HCT116 (cell line): Measurements from ENCODE around the gene GABBR2. TPM values are rescaled to one million over a fixed set of nuclear protein-coding genes. Genes with fewer than 3 reads are reported as not detected.

Source experiments
- ATAC-seq: fragments of 200-7000 bp; cut with Tn5 transposase; 2 replicates; pipeline ENCODE4 v1.9.1; 2020; ENCODE audit warnings: mild to moderate bottlenecking, moderate library complexity
- BruUV-seq: library from RNA; stranded (reverse); fragments of 400-500 nt; replicated peaks from 2 replicates; lab custom pipeline; 2021; lab: Mats Ljungman, UMichigan
- CTCF ChIA-PET: fragments of 300-600 bp; sonication (Branson Sonifier 250); formaldehyde crosslinking; loops from one replicate; lab custom pipeline; 2021; ENCODE audit warnings: antibody characterized with exemption; lab: Charles Lee
- POLR2A ChIA-PET: fragments of 300-600, 350-600 bp; sonication (Branson Sonifier 250); formaldehyde crosslinking; loops from one replicate; lab custom pipeline; 2021; ENCODE audit warnings: antibody characterized with exemption; lab: Charles Lee
- RAD21 ChIA-PET, 2 experiments: fragments of 300-600 bp; sonication (Branson Sonifier 250); formaldehyde crosslinking; loops; one replicate each; lab custom pipeline; 2023; ENCODE audit warnings: low total read pairs in 2 of 2; ENCODE audit not compliant: uncharacterized antibody in 2 of 2, unreplicated experiment in 2 of 2, low non-redundant PET in 1 of 2; lab: Charles Lee
- DNase-seq: peaks from one replicate; pipeline ENCODE4 v3.0.0-alpha.2; 2010; ENCODE audit warnings: low read depth, low spot score
- H2AFZ ChIP-seq: fragments of 200-600 bp; shearing (Covaris generic), sonication (generic); 2 replicates; pipeline ENCODE4 v1.6.1; 2017; ENCODE audit warnings: low read depth, mixed run types, mixed read lengths, antibody characterized with exemption, low read length; ENCODE audit not compliant: poor library complexity, severe bottlenecking
- H3K27ac ChIP-seq: 2 replicates; pipeline ENCODE4 v1.5.1; 2012; ENCODE audit warnings: low read depth, low read length
- H3K27me3 ChIP-seq: fragments of 200-600 bp; sonication (generic); 2 replicates; pipeline ENCODE4 v1.6.1; 2016; ENCODE audit warnings: mixed run types, low read length, mixed read lengths; ENCODE audit not compliant: insufficient read depth
- H3K36me3 ChIP-seq, 2 experiments: fragments of 200-500 bp in 1 of 2; fragments of 200-600 bp in 1 of 2; sonication (Bioruptor generic) in 1 of 2; sonication (generic) in 1 of 2; 2 replicates each; pipeline versions ENCODE4 v1.5.1 to v1.6.1; 2014 to 2016; ENCODE audit warnings: low read length in 2 of 2, inconsistent platforms in 1 of 2, mixed read lengths in 1 of 2, mixed run types in 1 of 2; ENCODE audit not compliant: insufficient read depth in 2 of 2, control insufficient read depth in 1 of 2
- H3K4me1 ChIP-seq, 2 experiments: fragments of 200-600 bp in 1 of 2; sonication (generic) in 1 of 2; 2 replicates each; pipeline versions ENCODE4 v1.5.1 to v1.6.1; 2012 to 2017; ENCODE audit warnings: low read length in 2 of 2, inconsistent platforms in 1 of 2, mild to moderate bottlenecking in 1 of 2, mixed read lengths in 1 of 2, mixed run types in 1 of 2, moderate library complexity in 1 of 2; ENCODE audit not compliant: insufficient read depth in 2 of 2, control insufficient read depth in 1 of 2
- H3K4me2 ChIP-seq: fragments of 200-600 bp; sonication (generic); 2 replicates; pipeline ENCODE4 v1.6.1; 2017; ENCODE audit warnings: mixed run types, low read length, mixed read lengths
- H3K4me3 ChIP-seq, 2 experiments: fragments of 200-600 bp in 1 of 2; sonication (generic) in 1 of 2; replicated peaks in 1 of 2; 2 replicates each; pipeline ENCODE4 v1.5.1; 2011 to 2016; ENCODE audit warnings: low read length in 2 of 2, control low read depth in 1 of 2, low read depth in 1 of 2, mild to moderate bottlenecking in 1 of 2, mixed read lengths in 1 of 2, mixed run types in 1 of 2
- H3K79me2 ChIP-seq: fragments of 200-600 bp; sonication (generic); 2 replicates; pipeline ENCODE4 v1.6.1; 2017; ENCODE audit warnings: mild to moderate bottlenecking, mixed run types, low read length, moderate library complexity, mixed read lengths; ENCODE audit not compliant: insufficient read depth
- H3K9ac ChIP-seq: fragments of 200-600 bp; sonication (generic); 2 replicates; pipeline ENCODE4 v1.6.1; 2016; ENCODE audit warnings: low read length, mixed read lengths
- H3K9me2 ChIP-seq: fragments of 200-600 bp; sonication (generic), shearing (Covaris generic); 2 replicates; pipeline ENCODE4 v1.6.1; 2017; ENCODE audit warnings: mixed run types, mild to moderate bottlenecking, moderate library complexity; ENCODE audit not compliant: insufficient read depth
- H3K9me3 ChIP-seq, 2 experiments: fragments of 200-500 bp in 1 of 2; fragments of 200-600 bp in 1 of 2; sonication (Bioruptor generic) in 1 of 2; sonication (generic) in 1 of 2; 2 replicates each; pipeline ENCODE4 v1.6.1; 2014 to 2017; ENCODE audit warnings: low read length in 2 of 2, mixed read lengths in 2 of 2, inconsistent platforms in 1 of 2, low read depth in 1 of 2, mild to moderate bottlenecking in 1 of 2, mixed run types in 1 of 2, moderate library complexity in 1 of 2; ENCODE audit not compliant: control insufficient read depth in 1 of 2, insufficient read depth in 1 of 2
- H4K20me1 ChIP-seq: fragments of 200-600 bp; sonication (generic), shearing (Covaris generic); 2 replicates; pipeline ENCODE4 v1.6.1; 2017; ENCODE audit warnings: mixed run types, mild to moderate bottlenecking, moderate library complexity; ENCODE audit not compliant: insufficient read depth
- CEBPB ChIP-seq: IDR thresholded peaks from 2 replicates; pipeline ENCODE4 v1.6.1; 2012; ENCODE audit warnings: low read depth
- ELF1 ChIP-seq: IDR thresholded peaks from 2 replicates; pipeline ENCODE4 v1.6.1; 2012; ENCODE audit warnings: low read depth, borderline replicate concordance
- EZH2 ChIP-seq: fragments of 200-600 bp; sonication (generic); IDR thresholded peaks from 2 replicates; pipeline ENCODE4 v1.6.1; 2017; ENCODE audit warnings: antibody characterized with exemption, mixed run types
- RAD21 ChIP-seq: IDR thresholded peaks from 2 replicates; pipeline ENCODE4 v1.6.1; 2012; ENCODE audit warnings: low read depth, mild to moderate bottlenecking
- SIN3A ChIP-seq: IDR thresholded peaks from 2 replicates; pipeline ENCODE4 v1.6.1; 2012; ENCODE audit warnings: low read depth
- SP1 ChIP-seq: IDR thresholded peaks from 2 replicates; pipeline ENCODE4 v1.6.1; 2012; ENCODE audit warnings: low read depth
- SRF ChIP-seq: IDR thresholded peaks from 2 replicates; pipeline ENCODE4 v1.6.1; 2012; ENCODE audit warnings: low read depth
- TCF7L2 ChIP-seq: IDR thresholded peaks from 2 replicates; pipeline ENCODE4 v1.7.0; 2011; ENCODE audit warnings: borderline replicate concordance, inconsistent platforms; ENCODE audit not compliant: insufficient read depth, insufficient read length; ENCODE audit errors: extremely low read depth
- YY1 ChIP-seq: IDR thresholded peaks from 2 replicates; pipeline ENCODE4 v1.6.1; 2011; ENCODE audit warnings: low read length, low read depth, moderate library complexity, mild to moderate bottlenecking; ENCODE audit not compliant: insufficient replicate concordance; ENCODE audit errors: extremely low read depth
- ZFX ChIP-seq: fragments of 450-650 bp; IDR thresholded peaks from 2 replicates; pipeline ENCODE4 v1.6.1; 2017
- intact Hi-C: fragments of 100-400 bp; cut with micrococcal nuclease; formaldehyde crosslinking; loops from 2 replicates; pipeline ENCODE4 v1.10.0; 2022
- total RNA-seq: library from RNA; stranded (reverse); gene quantifications from one replicate; pipeline ENCODE4 v1.2.1, GENCODE V29; 2021; ENCODE audit not compliant: unreplicated experiment

Gene GABBR2
- total RNA-seq, 1 experiment from 2014 or later = 0.15 TPM

DNA sequence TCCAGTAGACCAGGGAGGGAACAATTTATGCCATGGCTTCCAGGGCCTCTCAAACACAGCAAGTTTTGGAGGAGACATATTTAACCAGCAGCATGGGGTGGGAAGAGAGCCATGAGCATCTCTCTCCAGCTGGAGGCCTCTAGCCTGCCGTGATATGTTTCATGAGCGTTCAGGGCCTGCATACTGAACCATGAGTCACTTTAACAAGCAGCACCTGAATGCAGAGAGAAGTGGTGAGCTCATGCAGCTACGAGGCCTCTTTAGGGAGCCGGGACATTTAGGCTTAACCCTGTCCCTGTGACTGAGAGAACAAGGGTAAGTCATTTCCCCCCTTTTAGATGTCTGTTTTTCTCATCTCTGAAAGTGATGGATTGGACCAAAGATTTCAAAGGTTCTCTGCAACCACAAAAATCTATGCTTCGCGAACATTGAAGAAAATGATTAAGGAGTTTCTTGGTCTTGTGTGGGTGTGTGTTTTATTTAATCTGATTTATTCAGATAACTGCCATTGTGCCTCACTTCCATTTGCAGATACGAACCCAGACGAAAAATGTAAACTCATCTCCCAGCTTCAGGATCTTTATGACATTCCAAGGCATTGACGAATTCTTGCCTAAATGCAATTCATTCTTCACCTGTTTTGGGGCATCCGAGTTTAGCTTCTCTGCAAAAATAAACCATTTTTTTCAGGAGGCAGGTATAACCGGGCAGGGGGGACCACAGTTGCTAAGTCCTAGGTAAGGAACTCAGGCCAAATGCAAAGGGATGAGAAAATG is 157.0 kb downstream of the GABBR2 start:
- no peaks in the 10 kb centered on the region for H3K9me2 ChIP-seq
- H3K27me3 ChIP-seq = no peaks in the 10 kb centered on the region
- H3K27ac ChIP-seq = no peak overlapping the region
- ChIA-PET POLR2A (no interaction called here), RAD21 (no interaction called here), CTCF (no interaction called here)
- H3K79me2 ChIP-seq = no peaks in the 10 kb centered on the region
- no peaks in the 10 kb centered on the region for H3K4me1 ChIP-seq
- ATAC-seq (no peak; the same call in 1 of the 2 replicates), DNase-seq (no peak)
- H4K20me1 ChIP-seq = no peaks in the 10 kb centered on the region
- no peaks in the 10 kb centered on the region for H3K36me3 ChIP-seq
- TF ChIP-seq CEBPB = no peak
- no peak for TF ChIP-seq ELF1
- TF ChIP-seq RAD21 = no peak
- TF ChIP-seq TCF7L2 = no peak
- no peak for TF ChIP-seq SP1
- no peaks in the 10 kb centered on the region for H3K9me3 ChIP-seq
- no peak overlapping the region for H3K4me3 ChIP-seq
- H3K4me2 ChIP-seq = no peak overlapping the region
- BruUV-seq = no TSS peak
- intact Hi-C loops = no loop called here
- H3K9ac ChIP-seq = no peak overlapping the region
- H2AFZ ChIP-seq = no peak overlapping the region

- Histone ChIP-seq H3K27ac (no peak overlapping the region), H3K79me2 (no peaks in the 10 kb centered on the region), H2AFZ (no peak overlapping the region), H3K4me3 (no peak overlapping the region), H3K4me2 (no peak overlapping the region), H3K36me3 (no peaks in the 10 kb centered on the region)
- POLR2A ChIA-PET = no interaction called here
- TF ChIP-seq YY1 = no peak
- TF ChIP-seq SIN3A = no peak
- no peak for TF ChIP-seq ZFX
- no peak for TF ChIP-seq SRF
- TF ChIP-seq EZH2 = no peak
- TF ChIP-seq, all 23 proteins: peak for 0
- Histone ChIP-seq H4K20me1 (no peaks in the 10 kb centered on the region), H3K4me1 (no peaks in the 10 kb centered on the region), H3K9me3 (no peaks in the 10 kb centered on the region), H3K9ac (no peak overlapping the region), H3K9me2 (no peaks in the 10 kb centered on the region), H3K27me3 (no peaks in the 10 kb centered on the region)
- BruUV-seq = no TSS peak
- ChIA-PET CTCF (no interaction called here), RAD21 (no interaction called here)
- intact Hi-C loops = no loop called here
- DNase-seq (no peak), ATAC-seq (no peak)
Observed at GRCh38 chr9:98550206-98550820, 158.4 kb downstream of the GABBR2 start.
